SH-SY5Y (cell line): ENCODE data around the gene GPN1.

Source experiments
- GATA2 ChIP-seq: IDR thresholded peaks from 2 replicates; pipeline ENCODE4 v1.6.1; 2011; ENCODE audit warnings: mild to moderate bottlenecking, low read depth, low read length
- GATA3 ChIP-seq: IDR thresholded peaks from 2 replicates; pipeline ENCODE4 v1.6.1; 2011; ENCODE audit warnings: low read depth, mild to moderate bottlenecking, low read length, moderate library complexity

GPN1 gene

DNA sequence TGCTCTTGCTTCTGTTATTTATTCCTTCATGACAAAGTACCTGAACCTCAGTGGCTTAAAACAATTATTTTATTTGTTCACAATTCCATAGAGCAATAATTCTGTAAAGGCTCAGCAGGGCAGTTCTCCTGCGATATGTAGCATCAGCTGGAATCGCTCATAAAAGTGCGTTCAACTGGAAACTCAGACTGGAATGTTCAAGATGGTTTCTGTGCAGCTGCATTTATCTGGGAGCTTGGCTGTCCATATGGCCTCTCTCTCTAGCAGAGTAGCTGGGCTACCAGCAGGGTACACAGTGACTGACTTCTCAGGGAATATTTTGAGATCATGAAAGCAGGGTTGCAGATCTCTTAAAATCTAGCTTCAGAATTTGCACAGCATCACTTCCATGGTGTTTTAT lies 13.5 kb upstream of the GPN1 start:
- TF ChIP-seq GATA3, result no peak
- no peak for TF ChIP-seq GATA2

GRCh38 chr2:27621524-27621923 lies 7.3 kb upstream of the GPN1 start:
- TF ChIP-seq GATA3 (no peak), GATA2 (no peak)

GRCh38 chr2:27622921-27623384 lies 5.9 kb upstream of the GPN1 start:
- no peak for TF ChIP-seq GATA2
- no peak for TF ChIP-seq GATA3

DNA sequence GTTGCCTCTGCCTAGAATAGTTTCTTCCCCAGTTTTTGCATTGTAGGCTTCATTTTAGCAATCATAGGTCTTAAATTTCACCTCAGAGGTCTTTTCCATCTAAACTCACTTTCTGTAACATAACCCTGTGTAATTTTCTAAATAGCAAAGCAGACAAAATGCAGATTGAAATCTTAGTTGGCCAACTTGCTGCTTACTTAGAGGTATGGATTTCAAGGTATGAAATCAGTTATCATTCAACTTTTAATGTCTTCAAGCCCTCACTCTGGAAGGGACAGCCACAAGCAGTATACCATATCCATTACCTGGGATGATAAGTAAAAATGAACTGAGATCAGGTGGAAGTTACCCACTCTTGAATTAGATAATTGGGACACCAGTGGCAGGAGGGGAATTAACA lies 3.9 kb upstream of the GPN1 start:
- TF ChIP-seq GATA3 (no peak), GATA2 (no peak)

DNA sequence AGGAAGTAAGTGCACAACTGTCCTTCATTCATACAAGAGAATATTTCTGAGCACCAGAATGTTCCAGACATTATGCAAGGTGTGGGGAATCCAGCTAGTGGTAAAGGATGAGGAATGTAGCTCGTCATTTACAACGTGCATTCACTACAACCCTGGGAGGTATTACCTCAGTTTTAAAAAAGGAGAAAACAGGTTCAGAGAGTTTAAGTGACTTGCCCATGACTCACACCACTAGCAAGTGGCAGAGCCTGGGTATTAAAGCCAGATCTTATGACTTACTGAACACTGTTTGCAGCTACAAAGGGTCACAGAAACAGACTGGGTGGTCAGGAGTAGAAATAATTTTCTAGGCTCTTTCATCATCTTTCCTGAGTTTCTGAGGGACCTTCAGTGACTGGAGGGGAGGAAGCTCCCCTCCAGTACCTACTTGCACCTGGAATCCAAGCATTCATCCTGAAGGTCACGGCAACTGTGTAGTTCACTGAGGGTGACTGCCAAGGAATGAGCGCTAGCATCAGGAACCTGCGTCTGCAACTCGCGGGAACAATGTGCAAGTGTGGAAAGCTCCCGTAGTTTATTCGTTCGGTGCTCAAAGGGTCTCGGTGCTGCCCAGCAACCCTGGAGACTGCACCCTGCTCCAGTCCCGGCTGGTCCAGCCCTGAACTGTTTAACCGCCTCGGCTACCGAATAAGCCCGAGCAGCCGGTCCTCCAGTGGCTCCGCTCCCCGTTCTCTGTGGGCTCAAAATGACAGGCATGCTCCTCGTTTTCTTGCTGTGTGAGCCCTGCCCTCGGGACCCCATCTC lies 685 bp upstream of the GPN1 start:
- TF ChIP-seq GATA3, result no peak
- TF ChIP-seq GATA2, result no peak

DNA sequence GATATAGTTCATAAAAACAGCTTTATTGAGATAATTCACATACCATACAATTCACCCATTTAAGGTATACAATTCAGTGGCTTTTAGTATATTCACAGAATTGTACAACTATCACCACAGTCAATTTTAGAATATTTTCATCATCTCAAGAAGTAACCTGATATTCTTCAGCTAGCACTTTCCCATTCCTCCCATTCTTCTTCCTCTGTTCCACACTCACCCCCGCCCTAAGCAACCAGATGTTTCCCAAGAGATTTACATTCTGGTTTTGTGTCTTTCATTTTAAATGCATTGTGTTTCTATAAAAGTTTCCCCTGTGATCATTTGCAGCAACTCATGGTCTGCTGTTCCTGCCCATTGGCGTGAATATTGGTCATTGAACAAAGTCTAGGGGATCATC lies 5.4 kb downstream of the GPN1 start:
- TF ChIP-seq GATA3 (no peak), GATA2 (no peak)

DNA sequence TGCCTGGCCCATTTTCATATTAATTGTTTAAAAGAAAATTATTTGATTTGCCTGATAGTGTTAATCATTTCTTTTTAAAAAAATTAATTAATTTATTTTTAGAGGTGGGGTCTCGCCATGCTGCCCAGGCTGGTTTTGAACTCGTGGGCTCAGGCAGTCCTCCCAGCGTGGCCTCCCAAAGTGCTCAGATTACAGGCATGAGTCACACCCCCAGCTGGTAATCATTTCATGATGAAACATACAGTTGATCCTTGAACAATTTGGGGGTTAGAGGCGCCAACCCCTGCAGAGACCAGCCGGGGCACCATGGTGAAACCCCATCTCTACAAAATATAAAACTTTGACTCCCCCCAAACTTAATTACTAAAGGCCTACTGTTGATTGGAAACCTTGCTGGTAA lies 7.9 kb downstream of the GPN1 start:
- no peak for TF ChIP-seq GATA3
- TF ChIP-seq GATA2, result no peak

- TF ChIP-seq GATA2 (no peak), GATA3 (no peak)
Observed at GRCh38 chr2:27638037-27638637, 9.3 kb downstream of the GPN1 start.

- TF ChIP-seq GATA2, result no peak
- no peak for TF ChIP-seq GATA3
Observed at GRCh38 chr2:27638709-27639108, 9.9 kb downstream of the GPN1 start.

GRCh38 chr2:27640722-27641245 lies 11.9 kb downstream of the GPN1 start:
- TF ChIP-seq GATA2 (no peak; the same call in 1 of the 2 replicates), GATA3 (no peak)

- TF ChIP-seq GATA2 (no peak), GATA3 (peak; percentile 43; the same call in 1 of the 2 replicates)
Observed at GRCh38 chr2:27645197-27645596, 16.3 kb downstream of the GPN1 start.

GRCh38 chr2:27647289-27647688 lies 18.4 kb downstream of the GPN1 start:
- no peak for TF ChIP-seq GATA3
- no peak for TF ChIP-seq GATA2

GRCh38 chr2:27647737-27648136 lies 18.9 kb downstream of the GPN1 start:
- TF ChIP-seq GATA2 (no peak), GATA3 (no peak)

GRCh38 chr2:27651056-27651455 lies 22.2 kb downstream of the GPN1 start:
- TF ChIP-seq GATA2 (no peak), GATA3 (no peak)

- TF ChIP-seq GATA3 (no peak), GATA2 (no peak)
Observed at GRCh38 chr2:27652341-27652740, 23.5 kb downstream of the GPN1 start.

DNA sequence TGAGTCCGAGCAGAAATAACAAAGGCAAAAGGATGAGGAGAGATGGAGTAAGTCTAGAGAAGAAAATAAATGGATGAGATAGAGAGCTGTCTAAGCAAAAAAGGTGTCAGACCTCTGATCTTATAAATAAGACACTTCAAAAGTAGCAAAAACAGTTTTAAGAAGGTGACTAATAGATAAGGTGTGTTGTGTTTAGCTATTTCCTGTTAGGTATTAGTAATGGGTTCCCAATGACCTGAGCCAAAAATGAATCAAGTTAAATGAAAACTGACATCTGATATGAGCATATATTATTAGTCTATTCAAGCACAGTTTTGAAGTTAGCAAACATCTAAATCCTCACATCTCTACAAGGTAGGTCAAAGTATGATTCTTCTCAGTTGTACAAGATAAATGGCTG lies 23.9 kb downstream of the GPN1 start:
- no peak for TF ChIP-seq GATA2
- TF ChIP-seq GATA3, result no peak
